A673 (cell line): ENCODE results near the gene SNX11. TPM values are rescaled to one million over a fixed set of nuclear protein-coding genes. Genes with fewer than 3 reads are reported as not detected.

ENCODE experiments used
- BruUV-seq: library from RNA; stranded (reverse); fragments of 400-500 nt; replicated peaks from 2 replicates; lab custom pipeline; 2021; lab: Mats Ljungman, UMichigan
- CTCF ChIA-PET: fragments of 300-600 bp; sonication (Branson Sonifier 250); formaldehyde crosslinking; loops from one replicate; lab custom pipeline; 2022; ENCODE audit warnings: antibody characterized with exemption; lab: Charles Lee
- POLR2A ChIA-PET: fragments of 300-600 bp; sonication (Branson Sonifier 250); formaldehyde crosslinking; loops from one replicate; lab custom pipeline; 2022; ENCODE audit warnings: antibody characterized with exemption; ENCODE audit not compliant: low non-redundant PET; lab: Charles Lee
- DNase-seq: peaks from one replicate; pipeline ENCODE4 v3.0.0-alpha.2; 2015; ENCODE audit warnings: low spot score
- H3K27ac ChIP-seq: fragments of 200-600 bp; sonication (generic); 2 replicates; pipeline ENCODE4 v1.5.1; 2016; ENCODE audit warnings: mixed run types, low read depth, mild to moderate bottlenecking, mixed read lengths, antibody characterized with exemption, low read length; ENCODE audit not compliant: poor library complexity, severe bottlenecking
- H3K27me3 ChIP-seq: fragments of 200-600 bp; sonication (generic); replicated peaks from 2 replicates; pipeline ENCODE4 v1.6.1; 2017; ENCODE audit warnings: mixed run types, low read depth, mild to moderate bottlenecking, mixed read lengths, antibody characterized with exemption, low read length; ENCODE audit not compliant: insufficient read depth, poor library complexity
- H3K36me3 ChIP-seq: fragments of 200-600 bp; sonication (generic); 2 replicates; pipeline ENCODE4 v1.6.1; 2016; ENCODE audit warnings: mixed run types, mild to moderate bottlenecking, mixed read lengths, antibody characterized with exemption, low read length; ENCODE audit not compliant: insufficient read depth, poor library complexity, severe bottlenecking
- H3K4me1 ChIP-seq: fragments of 200-600 bp; sonication (generic); 2 replicates; pipeline ENCODE4 v1.6.1; 2017; ENCODE audit warnings: mixed run types, mild to moderate bottlenecking, mixed read lengths, antibody characterized with exemption, low read length; ENCODE audit not compliant: insufficient read depth, poor library complexity, severe bottlenecking
- H3K4me3 ChIP-seq: fragments of 200-600 bp; sonication (generic); 2 replicates; pipeline ENCODE4 v1.5.1; 2016; ENCODE audit warnings: low read depth, mixed run types, mild to moderate bottlenecking, mixed read lengths, low read length; ENCODE audit not compliant: poor library complexity, severe bottlenecking
- H3K9me3 ChIP-seq: fragments of 200-600 bp; sonication (generic); 2 replicates; pipeline ENCODE4 v1.6.1; 2016; ENCODE audit warnings: mixed run types, low read depth, mild to moderate bottlenecking, mixed read lengths, antibody characterized with exemption, low read length; ENCODE audit not compliant: poor library complexity, severe bottlenecking
- CTCF ChIP-seq: fragments of 300-800, 200-600 bp; sonication (generic); conservative IDR thresholded peaks from 2 replicates; pipeline ENCODE4 v1.5.1; 2017; ENCODE audit warnings: low read depth, mild to moderate bottlenecking, antibody characterized with exemption, low read length, moderate library complexity, mixed read lengths
- EZH2 ChIP-seq: fragments of 200-600 bp; sonication (generic); IDR thresholded peaks from 2 replicates; pipeline ENCODE4 v1.6.1; 2017; ENCODE audit warnings: borderline replicate concordance, low read depth, mild to moderate bottlenecking, mixed read lengths, antibody characterized with exemption, low read length; ENCODE audit not compliant: poor library complexity, severe bottlenecking
- intact Hi-C: fragments of 100-400 bp; cut with micrococcal nuclease; formaldehyde crosslinking; loops from one replicate; pipeline ENCODE4 v1.10.0; 2022; ENCODE audit not compliant: unreplicated experiment
- total RNA-seq: library from RNA; stranded (reverse); gene quantifications from 2 replicates; pipeline ENCODE4 v1.2.3, GENCODE V29; 2021

The SNX11 gene
- total RNA-seq, 1 experiment from 2014 or later = 25.1 TPM

DNA sequence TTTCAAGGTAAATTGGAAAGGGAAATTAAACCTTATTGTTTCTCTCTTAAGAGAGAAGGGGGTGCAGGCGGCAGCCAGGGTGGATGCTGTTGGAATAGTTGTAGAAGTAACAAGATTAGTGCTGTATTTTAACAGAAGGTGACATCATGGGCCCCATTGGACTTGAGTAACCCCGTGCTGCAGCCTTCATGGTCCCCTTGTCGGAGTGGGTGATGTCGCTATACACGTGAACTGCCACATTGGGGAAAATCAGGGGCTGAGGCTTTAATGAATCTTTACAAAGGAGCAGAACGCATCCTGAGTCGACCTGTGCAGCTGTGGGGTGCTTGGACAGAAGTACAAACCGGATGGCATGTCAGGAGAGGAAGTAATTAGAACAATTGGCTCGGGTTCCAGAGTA lies 3.2 kb downstream of the SNX11 start:
- BruUV-seq = no TSS peak
- POLR2A ChIA-PET = no interaction called here
- Histone ChIP-seq H3K9me3 (no peaks in the 10 kb centered on the region), H3K27ac (no peak overlapping the region), H3K36me3 (peaks cover 3% of the 10 kb centered on the region), H3K4me3 (no peak overlapping the region), H3K4me1 (peaks cover 26% of the 10 kb centered on the region), H3K27me3 (no peaks in the 10 kb centered on the region)
- intact Hi-C loops = no loop called here
- DNase-seq = no peak
- TF ChIP-seq CTCF (no peak), EZH2 (no peak)
- CTCF ChIA-PET = no interaction called here

DNA sequence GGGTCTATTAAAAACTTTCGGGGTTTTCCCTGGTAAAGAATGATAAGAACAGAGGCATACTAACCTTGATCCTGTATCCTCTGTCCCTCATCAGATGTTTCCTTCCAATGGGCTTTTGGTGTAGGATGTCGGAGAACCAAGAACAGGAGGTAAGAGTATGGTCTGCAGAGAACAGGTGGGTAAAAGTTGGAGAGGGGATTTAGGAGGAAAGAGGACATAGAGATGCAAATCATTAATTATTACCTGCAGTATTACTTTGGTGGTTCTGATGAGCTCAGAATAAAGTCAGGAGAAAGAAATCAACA lies 4.3 kb downstream of the SNX11 start:
- peaks cover 3% of the 10 kb centered on the region for H3K36me3 ChIP-seq
- BruUV-seq = no TSS peak
- no peak overlapping the region for H3K27ac ChIP-seq
- ChIA-PET POLR2A (interaction anchor here (0.5 kb wide), 1 partner anchor 21 kb away, joined by 4 read pairs; no protein-coding TSS in a partner anchor), CTCF (interaction anchor here (0.6 kb wide), 1 partner anchor 162 kb away, joined by 3 read pairs; no protein-coding TSS in a partner anchor)
- no peaks in the 10 kb centered on the region for H3K27me3 ChIP-seq
- H3K9me3 ChIP-seq = no peaks in the 10 kb centered on the region
- intact Hi-C loops = no loop called here
- peaks cover 26% of the 10 kb centered on the region for H3K4me1 ChIP-seq
- H3K4me3 ChIP-seq = no peak overlapping the region
- no peak for DNase-seq
- TF ChIP-seq CTCF (no peak), EZH2 (no peak)

DNA sequence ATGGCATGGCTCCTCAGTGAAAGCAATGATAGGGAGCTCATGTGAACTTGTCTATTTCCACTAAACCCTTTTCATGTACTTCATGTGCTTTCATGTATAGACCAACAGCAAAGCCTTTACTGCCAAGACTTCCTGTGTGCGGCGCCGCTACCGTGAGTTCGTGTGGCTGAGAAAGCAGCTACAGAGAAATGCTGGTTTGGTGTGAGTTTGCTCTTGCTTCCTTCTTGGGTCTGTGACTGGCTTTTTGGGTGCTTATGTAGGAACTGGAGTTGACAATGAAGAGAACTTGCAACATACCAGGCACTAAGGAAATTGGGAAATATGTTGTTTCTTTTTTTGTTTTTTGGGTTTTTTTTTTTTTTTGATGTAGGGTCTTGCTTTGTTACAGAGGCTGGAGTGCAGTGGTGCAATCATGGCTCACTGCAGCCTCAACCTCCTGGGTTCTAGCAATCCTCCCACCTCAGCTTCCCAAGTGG lies 5.7 kb downstream of the SNX11 start:
- H3K36me3 ChIP-seq = peaks cover 3% of the 10 kb centered on the region
- ChIA-PET CTCF (no interaction called here), POLR2A (no interaction called here)
- TF ChIP-seq CTCF (no peak), EZH2 (no peak)
- peaks cover 26% of the 10 kb centered on the region for H3K4me1 ChIP-seq
- no peak overlapping the region for H3K27ac ChIP-seq
- H3K9me3 ChIP-seq = no peaks in the 10 kb centered on the region
- no peak for DNase-seq
- no peaks in the 10 kb centered on the region for H3K27me3 ChIP-seq
- intact Hi-C loops = no loop called here
- H3K4me3 ChIP-seq = no peak overlapping the region
- no TSS peak for BruUV-seq
